Epithelial cell of prostate (primary cell): ENCODE measurements around the gene POLR2H.
A peak's percentile ranks its signal among the peaks of the same experiment; 100 is the strongest.

Experiments used
- DNase-seq: peaks from one replicate; pipeline ENCODE4 v3.0.0-alpha.2; 2011; ENCODE audit warnings: low read depth, low spot score
- H3K27ac ChIP-seq: fragments of 450-650 bp; 2 replicates; pipeline ENCODE4 v1.5.1; 2017; ENCODE audit warnings: mild to moderate bottlenecking

POLR2H gene

DNA sequence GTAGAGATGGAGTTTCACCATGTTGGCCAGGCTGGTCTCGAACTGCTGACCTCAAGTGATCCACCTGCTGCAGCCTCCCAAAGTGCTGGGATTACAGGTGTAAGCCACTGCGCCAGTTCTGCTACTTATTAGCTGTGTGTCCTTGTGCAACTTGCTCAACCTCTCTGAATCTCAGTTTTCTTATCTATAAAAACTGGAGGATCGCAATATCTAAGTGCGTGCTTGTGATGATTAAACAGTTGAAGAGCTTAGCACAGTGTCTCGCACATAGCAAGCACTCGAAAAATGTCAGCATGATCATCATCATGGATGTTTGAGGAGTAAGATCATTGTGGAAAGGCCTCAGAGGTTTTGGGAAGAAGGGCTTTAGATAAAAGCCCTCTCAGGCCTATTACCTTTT lies 10.9 kb upstream of the POLR2H start:
- no peak overlapping the region for H3K27ac ChIP-seq
- DNase-seq = no peak

GRCh38 chr3:184351511-184352148 lies 9.9 kb upstream of the POLR2H start:
- H3K27ac ChIP-seq = no peak overlapping the region
- no peak for DNase-seq

DNA sequence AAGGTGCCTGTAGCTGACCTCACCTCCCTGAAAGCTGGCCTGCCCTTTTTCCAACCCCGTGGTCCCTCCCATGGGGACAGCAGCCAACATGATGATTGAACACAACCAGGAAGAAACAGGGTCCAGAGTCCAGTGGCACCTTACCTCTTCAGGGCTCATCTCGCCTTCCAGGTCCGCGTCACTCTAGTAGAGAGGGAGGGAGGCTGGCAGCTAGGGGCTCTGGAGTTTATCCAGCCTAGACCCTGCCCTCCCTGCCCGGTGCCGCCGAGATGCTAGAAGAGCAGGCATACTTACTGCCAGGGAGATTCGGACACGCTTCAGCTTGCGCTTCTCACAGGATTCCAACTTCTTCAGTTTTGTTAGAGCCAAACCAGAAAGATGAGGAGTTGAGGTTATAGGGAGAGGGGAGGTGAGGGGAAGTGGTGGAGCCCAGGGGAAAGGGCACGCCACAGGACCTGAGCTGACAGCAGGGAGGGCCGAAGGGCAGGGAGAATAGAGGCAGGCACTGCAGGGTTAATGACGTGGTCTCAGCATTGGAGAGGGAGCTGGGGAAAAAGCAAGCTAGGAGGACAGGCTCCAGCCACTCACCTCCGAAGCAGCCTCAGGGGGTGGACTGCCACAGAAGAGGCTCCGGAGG lies 9.2 kb upstream of the POLR2H start:
- no peak overlapping the region for H3K27ac ChIP-seq
- no peak for DNase-seq

DNA sequence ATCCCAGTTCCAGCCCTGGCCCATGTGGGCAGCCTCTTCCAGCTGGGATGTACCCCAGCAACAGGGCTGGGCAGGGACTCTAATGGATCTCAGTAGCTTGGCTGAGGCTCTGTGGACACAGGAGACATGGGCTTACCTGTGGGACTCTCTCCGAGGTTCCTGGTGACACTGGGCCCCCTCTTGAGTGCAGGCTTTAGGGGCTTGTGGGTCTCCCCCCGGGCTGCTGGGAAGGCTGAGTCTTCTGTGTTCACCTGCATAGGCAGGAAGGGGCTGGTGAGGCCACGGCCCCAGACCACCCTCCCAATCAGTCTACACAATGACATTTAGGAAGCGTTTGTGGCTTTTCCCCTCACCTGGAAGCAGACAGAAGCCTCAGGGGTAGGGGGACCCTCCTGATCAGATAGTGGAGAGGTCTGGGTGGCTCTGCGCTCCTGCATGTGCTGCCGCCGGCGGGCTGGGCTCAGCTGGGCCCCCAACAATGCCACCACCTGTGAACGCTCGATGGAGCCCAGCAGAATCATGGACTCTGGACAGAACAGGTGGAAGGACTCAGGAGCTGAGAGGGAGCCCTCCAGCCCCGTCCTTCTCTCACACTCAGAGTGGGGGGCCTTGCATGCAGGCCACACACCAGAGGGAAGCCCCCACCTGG lies 8.5 kb upstream of the POLR2H start:
- H3K27ac ChIP-seq = no peak overlapping the region
- DNase-seq = no peak

DNA sequence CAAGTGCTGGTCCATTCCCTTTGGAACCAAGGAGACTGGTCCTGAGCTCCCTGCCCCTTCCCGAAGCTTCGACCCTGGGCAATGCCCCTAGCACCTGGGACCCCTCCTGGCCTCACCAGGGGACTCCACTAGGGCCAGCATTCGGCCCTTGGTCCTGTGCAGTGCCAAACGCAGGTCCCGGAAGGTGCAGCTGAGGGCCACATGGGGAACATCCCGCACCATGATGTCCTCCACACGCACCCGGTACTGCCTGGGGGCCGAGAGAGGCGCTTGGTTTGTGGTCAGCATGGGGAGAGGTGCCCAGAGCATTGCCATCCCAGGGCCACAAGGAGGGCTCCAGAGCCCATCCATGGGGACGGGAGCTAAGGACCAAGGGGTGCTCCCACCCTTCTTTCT lies 8.0 kb upstream of the POLR2H start:
- H3K27ac ChIP-seq = no peak overlapping the region
- no peak for DNase-seq

- no peak overlapping the region for H3K27ac ChIP-seq
- no peak for DNase-seq
These were observed 7.3 kb upstream of the POLR2H start for GRCh38 chr3:184354121-184354728.

- no peak for DNase-seq
- H3K27ac ChIP-seq = no peak overlapping the region
These were observed 6.8 kb upstream of the POLR2H start for GRCh38 chr3:184354754-184355153.

GRCh38 chr3:184355261-184356040 lies 6.1 kb upstream of the POLR2H start:
- no peak for DNase-seq
- no peak overlapping the region for H3K27ac ChIP-seq

DNA sequence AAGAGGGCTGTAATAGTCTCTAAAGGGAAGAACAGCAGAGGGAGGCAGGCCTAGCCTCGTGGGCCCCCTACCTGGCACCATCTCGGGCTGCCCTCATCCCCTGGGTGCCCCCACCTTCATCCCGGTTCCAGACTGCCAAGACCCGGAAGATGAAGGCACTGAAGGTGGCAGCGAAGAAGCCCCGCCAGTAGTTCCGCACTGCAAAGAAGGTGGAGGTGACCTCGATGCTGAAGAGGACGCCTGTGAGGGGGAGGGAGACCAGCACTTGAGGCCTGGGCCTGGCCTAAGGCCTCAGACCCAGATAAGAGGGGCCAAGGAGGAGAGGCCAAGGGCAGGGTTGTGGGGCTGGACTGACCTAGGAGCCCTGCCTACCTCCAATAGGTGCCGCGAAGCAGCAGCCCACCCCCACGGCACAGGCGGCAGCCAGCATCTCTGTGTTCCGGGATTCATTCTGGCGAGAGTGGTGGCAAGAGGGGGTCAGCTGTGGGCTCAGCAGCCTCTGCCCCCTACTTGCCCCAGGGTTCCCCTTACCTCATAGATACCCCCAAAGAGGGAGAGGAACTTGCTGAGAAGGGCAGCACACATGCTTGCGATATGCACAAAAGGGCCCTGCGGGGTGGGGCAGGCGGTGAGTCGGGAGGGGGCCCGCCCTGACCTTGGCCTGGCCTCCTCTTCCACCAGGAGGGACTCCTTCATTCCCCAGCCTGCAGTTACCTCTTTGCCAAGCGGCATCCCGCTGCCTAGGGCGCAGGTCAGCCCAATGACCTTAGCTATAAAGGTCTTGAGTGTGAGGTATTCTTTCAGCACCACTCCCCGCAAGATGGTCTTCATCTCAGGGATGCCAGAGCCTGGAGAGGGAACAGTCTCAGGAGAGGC lies 4.0 kb upstream of the POLR2H start:
- DNase-seq = no peak
- no peak overlapping the region for H3K27ac ChIP-seq

GRCh38 chr3:184358124-184358767 lies 3.3 kb upstream of the POLR2H start:
- no peak for DNase-seq
- no peak overlapping the region for H3K27ac ChIP-seq

DNA sequence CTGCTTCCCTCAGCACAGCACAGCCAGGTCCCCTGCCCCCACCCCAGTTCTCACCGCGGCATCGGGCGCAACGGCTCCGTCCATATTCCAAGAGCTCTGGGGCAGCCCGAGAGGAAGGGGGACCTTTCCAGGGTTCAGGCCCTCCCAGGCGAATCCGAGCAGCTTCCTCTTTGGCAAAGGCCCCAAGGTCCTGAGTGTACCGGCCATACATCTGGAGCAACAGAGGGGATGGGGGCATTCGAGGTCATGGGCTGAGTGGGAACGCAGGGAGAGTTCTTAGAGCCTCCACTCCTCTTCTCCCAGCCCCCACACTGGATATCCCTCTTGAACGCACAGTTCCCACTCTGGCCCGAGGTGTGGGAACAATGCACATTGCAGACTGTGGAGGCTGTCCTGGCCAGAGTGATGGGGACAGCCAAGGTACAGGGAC lies 2.6 kb upstream of the POLR2H start:
- H3K27ac ChIP-seq = no peak overlapping the region
- DNase-seq = no peak

DNA sequence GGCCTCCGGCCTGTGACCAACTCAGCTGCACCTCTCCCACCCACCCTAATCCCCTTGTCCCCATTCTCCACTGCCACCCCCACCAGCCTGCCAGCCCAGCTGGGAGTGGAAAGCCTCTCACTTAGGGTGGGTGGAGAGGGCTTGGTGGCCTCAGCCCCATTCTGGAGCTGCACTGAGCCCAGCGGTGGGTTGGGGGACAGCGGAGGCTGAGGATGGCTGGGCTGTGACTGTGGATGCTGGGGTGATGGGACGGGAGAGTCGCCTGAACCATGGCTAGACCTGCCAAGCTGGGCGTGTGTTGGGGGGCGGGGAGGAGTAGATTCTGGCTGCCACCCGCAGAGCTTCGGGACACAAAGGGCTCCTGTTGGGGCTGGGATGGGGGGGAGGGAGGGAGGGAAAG lies 1.9 kb upstream of the POLR2H start:
- DNase-seq = no peak
- H3K27ac ChIP-seq = no peak overlapping the region

DNA sequence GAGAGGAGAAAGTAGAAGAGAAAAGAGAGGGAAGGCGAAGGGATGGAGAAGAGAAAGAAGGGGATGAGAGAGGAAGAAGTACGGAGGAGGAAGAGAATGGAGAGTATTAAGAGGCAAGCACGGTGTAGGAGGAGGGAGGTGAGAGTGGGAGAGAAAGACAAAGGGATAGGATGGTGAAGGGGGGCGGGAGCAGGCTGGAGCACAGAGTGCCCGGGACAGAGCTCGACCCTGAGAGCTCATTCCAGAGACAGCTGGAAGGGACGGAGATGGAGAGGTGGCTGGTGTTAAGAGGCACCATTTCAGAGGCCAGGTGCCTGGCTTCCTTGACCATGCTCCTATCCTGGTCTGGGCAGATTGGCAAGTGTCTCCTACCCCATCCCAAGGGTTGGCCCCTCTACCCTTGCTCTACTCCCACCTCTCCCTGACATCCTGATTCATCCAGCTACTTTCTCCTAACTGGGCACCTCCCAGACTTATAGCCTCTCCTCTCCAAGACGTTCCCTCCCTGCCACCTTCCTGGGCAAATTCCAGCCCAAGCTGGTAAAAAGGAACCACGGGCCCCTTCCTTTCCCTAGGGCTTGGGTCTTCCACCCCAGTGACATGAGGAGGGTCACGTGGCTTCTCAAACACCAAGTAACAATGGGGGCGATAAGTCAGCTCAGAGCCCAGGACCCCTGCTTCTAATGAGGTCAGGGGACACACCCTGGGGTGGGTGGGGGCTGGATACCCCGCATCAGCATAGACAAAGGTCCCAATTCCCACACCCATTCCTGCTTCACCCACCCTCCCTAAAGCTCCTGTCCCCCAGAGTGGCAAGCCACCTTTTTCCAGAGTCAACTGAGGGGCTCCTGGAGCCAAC lies 1.2 kb upstream of the POLR2H start:
- H3K27ac ChIP-seq = no peak overlapping the region
- no peak for DNase-seq

DNA sequence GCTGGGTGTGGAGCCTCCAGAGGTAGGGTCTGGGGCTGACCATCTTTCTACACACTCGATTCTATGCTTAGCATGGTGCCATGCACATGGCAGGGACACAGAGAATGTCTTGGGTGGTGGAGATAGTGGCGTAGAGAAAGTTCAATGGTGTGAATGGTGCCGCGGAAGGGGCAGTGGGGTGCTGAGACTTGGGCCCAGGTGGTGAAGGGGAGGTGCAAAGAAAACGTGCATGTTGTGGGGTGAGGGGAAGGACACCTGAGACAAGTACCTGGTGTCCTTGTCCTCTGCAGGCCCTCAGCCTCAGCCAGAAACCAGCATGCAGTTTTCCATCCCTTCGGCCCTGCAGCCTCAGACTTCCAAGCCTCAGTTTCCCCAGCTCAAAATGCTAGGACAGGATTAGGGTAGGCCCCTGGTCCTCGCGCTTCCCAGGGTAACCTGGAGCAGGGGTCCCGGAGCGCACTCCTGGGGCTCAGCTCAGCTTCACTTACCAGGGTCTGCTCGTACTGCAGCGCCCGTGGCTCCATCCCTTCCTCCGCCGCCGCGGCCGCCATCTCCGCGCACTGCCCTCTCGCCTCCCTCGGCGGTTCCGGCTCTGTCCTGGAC lies 480 bp upstream of the POLR2H start:
- no peak for DNase-seq
- peak overlapping the region; percentile 97 for H3K27ac ChIP-seq

GRCh38 chr3:184361932-184362667 lies 590 bp downstream of the POLR2H start:
- H3K27ac ChIP-seq = peak overlapping the region; percentile 97
- DNase-seq = peak; percentile 10

DNA sequence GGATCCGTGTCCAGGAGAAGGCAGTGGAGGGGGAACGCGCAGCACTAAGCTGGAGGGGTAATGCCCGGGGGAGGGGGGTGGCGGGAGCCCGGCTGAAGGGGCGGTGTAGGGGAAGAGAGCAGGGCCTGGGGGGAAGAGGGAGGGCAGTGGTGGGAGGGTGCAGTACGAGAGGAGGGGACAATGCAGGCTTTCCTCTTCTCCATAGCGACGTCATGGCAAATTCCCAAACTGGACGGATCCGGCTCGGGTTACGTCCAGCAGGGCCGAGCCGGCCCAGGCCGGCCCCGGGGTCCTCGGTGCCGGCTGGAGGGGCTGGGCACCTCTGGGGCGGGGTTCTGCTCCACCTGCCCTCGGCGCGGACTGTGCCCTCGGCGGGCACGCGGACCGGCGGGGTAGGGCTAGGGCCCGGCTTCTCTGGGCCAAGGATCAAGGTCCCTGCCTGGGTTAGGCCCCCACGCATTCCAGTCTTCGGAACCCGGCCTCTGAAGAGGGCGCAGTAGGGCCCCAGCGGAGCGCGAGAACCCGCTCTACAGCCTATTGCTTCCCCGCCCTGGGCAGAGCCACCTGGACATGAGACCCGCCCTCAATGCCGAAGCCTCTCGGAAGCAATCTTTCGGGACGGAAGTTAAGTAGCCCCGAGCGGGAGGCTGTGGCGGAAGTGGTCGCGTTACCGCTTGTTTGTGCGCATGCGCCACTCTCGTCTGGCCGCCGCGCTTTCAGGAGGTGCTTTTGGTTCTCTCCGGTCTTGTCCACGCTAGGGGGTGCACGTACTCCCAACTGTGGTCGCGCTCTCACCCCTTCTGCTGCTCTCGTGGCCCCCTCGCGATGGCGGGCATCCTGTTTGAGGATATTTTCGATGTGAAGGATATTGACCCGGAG lies 1.4 kb downstream of the POLR2H start:
- H3K27ac ChIP-seq = peak overlapping the region; percentile 97
- DNase-seq = peak; percentile 90
